ENCODE data around the gene TMC2.

TMC2 gene

GRCh38 chr20:2654384-2654822, 118.0 kb downstream of the TMC2 start:
- no peak for TF ChIP-seq CTCF (conservative IDR thresholded peaks at IDR 0.05)
- H3K27ac ChIP-seq: peak overlapping the region; percentile 98

GRCh38 chr20:2654831-2655230, 118.5 kb downstream of the TMC2 start:
- H3K27ac ChIP-seq: peak overlapping the region; percentile 98
- TF ChIP-seq CTCF (conservative IDR thresholded peaks at IDR 0.05): no peak

- H3K27ac ChIP-seq: peak overlapping the region; percentile 98
- no peak for TF ChIP-seq CTCF (conservative IDR thresholded peaks at IDR 0.05)
These were observed 119.2 kb downstream of the TMC2 start for GRCh38 chr20:2655331-2656116.

- no peak for TF ChIP-seq CTCF (conservative IDR thresholded peaks at IDR 0.05)
These were observed 120.2 kb downstream of the TMC2 start for GRCh38 chr20:2656471-2657117.

GRCh38 chr20:2657241-2657640, 120.9 kb downstream of the TMC2 start:
- no peak for TF ChIP-seq CTCF (conservative IDR thresholded peaks at IDR 0.05)
- H3K27ac ChIP-seq: no peak overlapping the region

More at GRCh38 chr20:2656471-2657117, 120.2 kb downstream of the TMC2 start:
- H3K27ac ChIP-seq: no peak overlapping the region

GRCh38 chr20:2657674-2658073, 121.3 kb downstream of the TMC2 start:
- TF ChIP-seq CTCF (conservative IDR thresholded peaks at IDR 0.05): no peak

GRCh38 chr20:2658414-2659354, 122.3 kb downstream of the TMC2 start:
- no peak for TF ChIP-seq CTCF (conservative IDR thresholded peaks at IDR 0.05)
- no peak overlapping the region for H3K27ac ChIP-seq

More at GRCh38 chr20:2657674-2658073, 121.3 kb downstream of the TMC2 start:
- no peak overlapping the region for H3K27ac ChIP-seq
